ENCODE data around the gene CERS4. TPM values are rescaled to one million over a fixed set of nuclear protein-coding genes. Genes with fewer than 3 reads are reported as not detected.

CERS4 gene
- total and polyA plus RNA-seq, 2 of the 8 experiments (the other 6 are each of a cell fraction or from before 2014, with no cell fraction given), result 88.2 to 179 TPM

GRCh38 chr19:8307965-8308866 is 99.0 kb downstream of the CERS4 start, which contains the start of gene CD320 (continued):
- TF ChIP-seq JUN (IDR thresholded peaks at IDR 0.05; ENCODE audit: low read depth, low read length) (no peak), E2F6 (IDR thresholded peaks at IDR 0.05) (peak; percentile 65), PHF8 (conservative IDR thresholded peaks at IDR 0.05; ENCODE audit: low read depth, low read length) (peak; percentile 87)
